ENCODE data around the gene GALNT13. TPM values are rescaled to one million over a fixed set of nuclear protein-coding genes. Genes with fewer than 3 reads are reported as not detected.

The GALNT13 gene
- polyA plus RNA-seq, 2 of the 4 experiments (the other 2 are of a cell fraction): 12.1 to 15.6 TPM

DNA sequence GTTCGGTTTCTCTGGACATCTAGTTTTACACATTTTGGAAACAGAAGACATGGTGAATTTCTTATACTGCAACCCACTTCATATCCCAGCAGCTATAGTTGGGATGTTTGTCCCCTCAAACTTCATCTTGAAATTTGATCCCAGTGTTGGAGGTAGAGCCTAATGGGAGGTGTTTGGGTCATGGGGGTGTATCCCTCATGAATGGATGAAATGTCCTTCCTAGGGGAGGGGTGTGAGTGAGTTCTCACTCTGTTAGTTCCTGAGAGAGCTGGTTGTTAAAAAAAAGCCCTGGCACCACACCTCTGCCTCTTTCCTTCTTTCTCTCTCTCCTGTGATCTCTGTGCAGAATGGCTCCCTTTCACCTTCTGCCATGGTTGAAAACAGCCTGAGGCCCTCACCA lies 457.8 kb downstream of the GALNT13 start:
- ATAC-seq (no peak), DNase-seq (ENCODE audit: low read depth in 1 of 2, low spot score in 1 of 2) (no peak), FAIRE-seq (no peak)
- CTCF ChIA-PET: no interaction called here
- H3K4me3 ChIP-seq: no peak overlapping the region
- H3K9me3 ChIP-seq: no peaks in the 10 kb centered on the region
- TF ChIP-seq CHD4 (IDR thresholded peaks at IDR 0.05; ENCODE audit: borderline replicate concordance): no peak
- no peak for TF ChIP-seq HOXB5 (CRISPR knock-in tag; IDR thresholded peaks at IDR 0.05)
- no peak for TF ChIP-seq MYC (IDR thresholded peaks at IDR 0.05; ENCODE audit: borderline replicate concordance, low read length)
- TF ChIP-seq, protein P1, sequence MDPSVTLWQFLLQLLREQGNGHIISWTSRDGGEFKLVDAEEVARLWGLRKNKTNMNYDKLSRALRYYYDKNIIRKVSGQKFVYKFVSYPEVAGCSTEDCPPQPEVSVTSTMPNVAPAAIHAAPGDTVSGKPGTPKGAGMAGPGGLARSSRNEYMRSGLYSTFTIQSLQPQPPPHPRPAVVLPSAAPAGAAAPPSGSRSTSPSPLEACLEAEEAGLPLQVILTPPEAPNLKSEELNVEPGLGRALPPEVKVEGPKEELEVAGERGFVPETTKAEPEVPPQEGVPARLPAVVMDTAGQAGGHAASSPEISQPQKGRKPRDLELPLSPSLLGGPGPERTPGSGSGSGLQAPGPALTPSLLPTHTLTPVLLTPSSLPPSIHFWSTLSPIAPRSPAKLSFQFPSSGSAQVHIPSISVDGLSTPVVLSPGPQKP (IDR thresholded peaks at IDR 0.05; ENCODE audit: low read depth, low read length): no peak
- TF ChIP-seq HEYL (CRISPR knock-in tag; IDR thresholded peaks at IDR 0.05): no peak
- TF ChIP-seq ZNF302 (CRISPR knock-in tag; IDR thresholded peaks at IDR 0.05): no peak
- TF ChIP-seq ZFP36 (IDR thresholded peaks at IDR 0.05; ENCODE audit: borderline replicate concordance, partially characterized antibody): no peak
- no peak for TF ChIP-seq RCOR1 (IDR thresholded peaks at IDR 0.05; ENCODE audit: low read depth, low read length)
- no peak for TF ChIP-seq JUNB (IDR thresholded peaks at IDR 0.05)
- TF ChIP-seq EHMT2 (IDR thresholded peaks at IDR 0.05; ENCODE audit: low read depth): no peak
- TF ChIP-seq, protein P2, sequence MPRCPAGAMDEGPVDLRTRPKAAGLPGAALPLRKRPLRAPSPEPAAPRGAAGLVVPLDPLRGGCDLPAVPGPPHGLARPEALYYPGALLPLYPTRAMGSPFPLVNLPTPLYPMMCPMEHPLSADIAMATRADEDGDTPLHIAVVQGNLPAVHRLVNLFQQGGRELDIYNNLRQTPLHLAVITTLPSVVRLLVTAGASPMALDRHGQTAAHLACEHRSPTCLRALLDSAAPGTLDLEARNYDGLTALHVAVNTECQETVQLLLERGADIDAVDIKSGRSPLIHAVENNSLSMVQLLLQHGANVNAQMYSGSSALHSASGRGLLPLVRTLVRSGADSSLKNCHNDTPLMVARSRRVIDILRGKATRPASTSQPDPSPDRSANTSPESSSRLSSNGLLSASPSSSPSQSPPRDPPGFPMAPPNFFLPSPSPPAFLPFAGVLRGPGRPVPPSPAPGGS (IDR thresholded peaks at IDR 0.05): no peak
- TF ChIP-seq KDM5A (IDR thresholded peaks at IDR 0.05): no peak
- no peak for TF ChIP-seq CBX8 (IDR thresholded peaks at IDR 0.05)
- TF ChIP-seq NPAS2 (CRISPR knock-in tag; IDR thresholded peaks at IDR 0.05; ENCODE audit: borderline replicate concordance): no peak
- TF ChIP-seq FOSB (CRISPR knock-in tag; IDR thresholded peaks at IDR 0.05): no peak
- TF ChIP-seq, protein P3, sequence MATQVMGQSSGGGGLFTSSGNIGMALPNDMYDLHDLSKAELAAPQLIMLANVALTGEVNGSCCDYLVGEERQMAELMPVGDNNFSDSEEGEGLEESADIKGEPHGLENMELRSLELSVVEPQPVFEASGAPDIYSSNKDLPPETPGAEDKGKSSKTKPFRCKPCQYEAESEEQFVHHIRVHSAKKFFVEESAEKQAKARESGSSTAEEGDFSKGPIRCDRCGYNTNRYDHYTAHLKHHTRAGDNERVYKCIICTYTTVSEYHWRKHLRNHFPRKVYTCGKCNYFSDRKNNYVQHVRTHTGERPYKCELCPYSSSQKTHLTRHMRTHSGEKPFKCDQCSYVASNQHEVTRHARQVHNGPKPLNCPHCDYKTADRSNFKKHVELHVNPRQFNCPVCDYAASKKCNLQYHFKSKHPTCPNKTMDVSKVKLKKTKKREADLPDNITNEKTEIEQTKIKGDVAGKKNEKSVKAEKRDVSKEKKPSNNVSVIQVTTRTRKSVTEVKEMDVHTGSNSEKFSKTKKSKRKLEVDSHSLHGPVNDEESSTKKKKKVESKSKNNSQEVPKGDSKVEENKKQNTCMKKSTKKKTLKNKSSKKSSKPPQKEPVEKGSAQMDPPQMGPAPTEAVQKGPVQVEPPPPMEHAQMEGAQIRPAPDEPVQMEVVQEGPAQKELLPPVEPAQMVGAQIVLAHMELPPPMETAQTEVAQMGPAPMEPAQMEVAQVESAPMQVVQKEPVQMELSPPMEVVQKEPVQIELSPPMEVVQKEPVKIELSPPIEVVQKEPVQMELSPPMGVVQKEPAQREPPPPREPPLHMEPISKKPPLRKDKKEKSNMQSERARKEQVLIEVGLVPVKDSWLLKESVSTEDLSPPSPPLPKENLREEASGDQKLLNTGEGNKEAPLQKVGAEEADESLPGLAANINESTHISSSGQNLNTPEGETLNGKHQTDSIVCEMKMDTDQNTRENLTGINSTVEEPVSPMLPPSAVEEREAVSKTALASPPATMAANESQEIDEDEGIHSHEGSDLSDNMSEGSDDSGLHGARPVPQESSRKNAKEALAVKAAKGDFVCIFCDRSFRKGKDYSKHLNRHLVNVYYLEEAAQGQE (IDR thresholded peaks at IDR 0.05): no peak
- H3K4me2 ChIP-seq: no peak overlapping the region
- no peak overlapping the region for H3K27ac ChIP-seq
- no peaks in the 10 kb centered on the region for H3K4me1 ChIP-seq
- POLR2A ChIA-PET: no interaction called here
- 94% methylated on average over 1 of the region's 1 CpG for WGBS (ENCODE audit: missing lambda C conversion rate)

DNA sequence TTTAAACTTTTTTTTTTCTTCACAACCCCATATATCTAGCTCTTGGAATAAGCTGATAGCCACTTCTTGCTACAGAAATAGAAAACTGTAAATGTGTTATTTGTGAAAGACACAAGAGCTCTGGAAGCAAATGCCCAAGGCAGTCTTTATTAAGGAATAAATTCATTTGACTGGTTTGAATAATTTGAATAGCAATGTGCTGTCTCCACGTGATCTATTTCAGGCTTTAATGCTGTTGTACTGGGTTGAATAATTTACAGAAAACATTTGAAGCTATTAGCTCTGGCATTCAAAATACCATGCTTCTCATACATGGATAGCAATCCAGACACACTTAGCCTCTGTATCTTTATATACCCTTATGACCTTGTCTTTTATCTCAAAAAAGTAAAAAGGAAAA lies 460.1 kb downstream of the GALNT13 start:
- FAIRE-seq: no peak
- TF ChIP-seq NR3C1 (IDR thresholded peaks at IDR 0.05): no peak
- no peak for TF ChIP-seq CBX2 (IDR thresholded peaks at IDR 0.05; ENCODE audit: borderline replicate concordance, low read depth)
- no peak for TF ChIP-seq ESRRA (IDR thresholded peaks at IDR 0.05; ENCODE audit: borderline replicate concordance, low read length)
- TF ChIP-seq FOSL2 (IDR thresholded peaks at IDR 0.05): no peak
- TF ChIP-seq FOSL2 (CRISPR knock-in tag; IDR thresholded peaks at IDR 0.05): no peak
- TF ChIP-seq POLR2AphosphoS2 (conservative IDR thresholded peaks at IDR 0.05; ENCODE audit: low read length): no peak
- TF ChIP-seq KDM1A (IDR thresholded peaks at IDR 0.05; ENCODE audit: low read depth): no peak
- TF ChIP-seq, protein P3 (IDR thresholded peaks at IDR 0.05): no peak
- TF ChIP-seq CBX8 (IDR thresholded peaks at IDR 0.05): no peak
- TF ChIP-seq EHF (CRISPR knock-in tag; IDR thresholded peaks at IDR 0.05): no peak
- no peak for TF ChIP-seq TFCP2L1 (CRISPR knock-in tag; IDR thresholded peaks at IDR 0.05)
- TF ChIP-seq, protein P4, sequence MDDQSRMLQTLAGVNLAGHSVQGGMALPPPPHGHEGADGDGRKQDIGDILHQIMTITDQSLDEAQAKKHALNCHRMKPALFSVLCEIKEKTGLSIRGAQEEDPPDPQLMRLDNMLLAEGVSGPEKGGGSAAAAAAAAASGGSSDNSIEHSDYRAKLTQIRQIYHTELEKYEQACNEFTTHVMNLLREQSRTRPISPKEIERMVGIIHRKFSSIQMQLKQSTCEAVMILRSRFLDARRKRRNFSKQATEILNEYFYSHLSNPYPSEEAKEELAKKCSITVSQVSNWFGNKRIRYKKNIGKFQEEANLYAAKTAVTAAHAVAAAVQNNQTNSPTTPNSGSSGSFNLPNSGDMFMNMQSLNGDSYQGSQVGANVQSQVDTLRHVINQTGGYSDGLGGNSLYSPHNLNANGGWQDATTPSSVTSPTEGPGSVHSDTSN (IDR thresholded peaks at IDR 0.05): no peak
- no peak for TF ChIP-seq MYC (IDR thresholded peaks at IDR 0.05; ENCODE audit: borderline replicate concordance, low read length)
- Histone ChIP-seq H3K4me1 (no peaks in the 10 kb centered on the region), H3K4me3 (no peak overlapping the region), H3K9me3 (no peaks in the 10 kb centered on the region), H3K4me2 (no peak overlapping the region), H3K27ac (no peak overlapping the region)
- POLR2A ChIA-PET: no interaction called here
- DNase-seq (ENCODE audit: low read depth in 1 of 2, low spot score in 1 of 2): no peak
- CTCF ChIA-PET: interaction anchor here (1.2 kb wide), 1 partner anchor 11 kb away, joined by 3 read pairs; no protein-coding TSS in a partner anchor
- 72% methylated on average over 1 of the region's 1 CpG for WGBS (ENCODE audit: missing lambda C conversion rate)
- no peak for ATAC-seq
